DOHH2 (cell line): ENCODE measurements around the gene SAMD10.

Source experiments
- CTCF ChIP-seq: fragments of 200-600 bp; sonication (generic); IDR thresholded peaks from one replicate; pipeline ENCODE4 v1.5.1; 2014; ENCODE audit warnings: antibody characterized with exemption, mild to moderate bottlenecking, low read depth, low read length; ENCODE audit not compliant: poor library complexity, severe bottlenecking
- EZH2phosphoT487 ChIP-seq: fragments of 200-600 bp; sonication (generic); IDR thresholded peaks from 2 replicates; pipeline ENCODE4 v1.6.1; 2017; ENCODE audit warnings: borderline replicate concordance, mild to moderate bottlenecking, antibody characterized with exemption, low read length, moderate library complexity, mixed read lengths

GRCh38 chr20:63966944-63967322, 12.5 kb downstream of the SAMD10 start:
- TF ChIP-seq CTCF, result no peak
- no peak for TF ChIP-seq EZH2phosphoT487
